Smooth muscle cell of bladder (primary cell): ENCODE results near the gene RIMBP3B. TPM values are rescaled to one million over a fixed set of nuclear protein-coding genes. Genes with fewer than 3 reads are reported as not detected.

Experiments used
- total RNA-seq: library from RNA; depleted of rRNA; stranded (reverse); fragments of >200 nt; gene quantifications from 2 replicates; pipeline ENCODE4 v1.2.3, GENCODE V29; 2014

RIMBP3B gene
- 0.14 and 0.18 TPM in 2 replicates for total RNA-seq

GRCh38 chr22:21383701-21384467 lies at the start of gene RIMBP3B:
Gene RIMBP3B, plus strand, starts transcription at chr22:21383751. Its CDS starts 108 bp downstream, at chr22:21383859.

GRCh38 chr22:21417227-21417746 lies 33.7 kb downstream of the RIMBP3B start, which contains the start of gene HIC2:
Gene HIC2, plus strand, starts transcription at chr22:21417371. Its CDS starts 25,461 bp downstream, at chr22:21442832.

Other genes starting within 250 kb of the RIMBP3B start
- 2.0 and 2.7 TPM in 2 replicates for gene HIC2, start 33.6 kb downstream of the RIMBP3B start, total RNA-seq
- 0.71 and 0.74 TPM in 2 replicates for gene TMEM191C, start 83.6 kb downstream of the RIMBP3B start, total RNA-seq
- 0.14 and 0.18 TPM in 2 replicates for gene RIMBP3C, start 167.7 kb downstream of the RIMBP3B start, total RNA-seq
- gene UBE2L3, start 184.0 kb downstream of the RIMBP3B start, total RNA-seq = 25.5 and 28.9 TPM in 2 replicates
- gene YDJC, start 246.3 kb downstream of the RIMBP3B start, total RNA-seq = 9.1 and 9.4 TPM in 2 replicates
- 0.14 and 0.18 TPM in 2 replicates for gene CCDC116, start 249.0 kb downstream of the RIMBP3B start, total RNA-seq